K562 treated with DMSO at 1 percent for 4 hours (cell line): ENCODE data around the gene DDX51. TPM values are rescaled to one million over a fixed set of nuclear protein-coding genes. Genes with fewer than 3 reads are reported as not detected.

Experiments used
- total RNA-seq: library from RNA; unstranded; fragments of 300-600 nt; gene quantifications from 2 replicates; pipeline ENCODE4 v1.2.3, GENCODE V29; 2022; ENCODE audit not compliant: insufficient read depth

Gene DDX51
- 6.5 and 9.5 TPM in 2 replicates for total RNA-seq

GRCh38 chr12:132144115-132144809 is at the start of gene DDX51, which contains the start of gene NOC4L:
TSS of gene DDX51 (minus strand) at chr12:132144319. CDS start at chr12:132144296, 23 bp downstream.
TSS of gene NOC4L (plus strand) at chr12:132144457. CDS start at chr12:132144489, 32 bp downstream.

Other genes starting within 250 kb of the DDX51 start
- 38.4 and 48.4 TPM in 2 replicates for gene ULK1, start 249.7 kb downstream of the DDX51 start, total RNA-seq
- gene PUS1, start 215.0 kb downstream of the DDX51 start, total RNA-seq = 23.4 and 30.7 TPM in 2 replicates
- 31.2 and 40.0 TPM in 2 replicates for gene EP400, start 194.4 kb downstream of the DDX51 start, total RNA-seq
- 37.9 and 43.9 TPM in 2 replicates for gene NOC4L, start 138 bp upstream of the DDX51 start, total RNA-seq
- gene GALNT9, start 185.3 kb upstream of the DDX51 start, total RNA-seq = not detected in 2 replicates